A549 treated with AZD2906 at 1 μM for 4 hours (cell line): ENCODE measurements around the gene ZNF350. TPM values are rescaled to one million over a fixed set of nuclear protein-coding genes. Genes with fewer than 3 reads are reported as not detected.

Source experiments
- total RNA-seq: library from RNA; stranded (reverse); fragments of 200-300 nt; extraction: Qiagen RNA extraction; gene quantifications from 5 replicates; pipeline ENCODE4 v1.2.3, GENCODE V29; 2022

Gene ZNF350
- total RNA-seq = 3.4 to 5.1 TPM (median 3.5 TPM) in 5 replicates

DNA sequence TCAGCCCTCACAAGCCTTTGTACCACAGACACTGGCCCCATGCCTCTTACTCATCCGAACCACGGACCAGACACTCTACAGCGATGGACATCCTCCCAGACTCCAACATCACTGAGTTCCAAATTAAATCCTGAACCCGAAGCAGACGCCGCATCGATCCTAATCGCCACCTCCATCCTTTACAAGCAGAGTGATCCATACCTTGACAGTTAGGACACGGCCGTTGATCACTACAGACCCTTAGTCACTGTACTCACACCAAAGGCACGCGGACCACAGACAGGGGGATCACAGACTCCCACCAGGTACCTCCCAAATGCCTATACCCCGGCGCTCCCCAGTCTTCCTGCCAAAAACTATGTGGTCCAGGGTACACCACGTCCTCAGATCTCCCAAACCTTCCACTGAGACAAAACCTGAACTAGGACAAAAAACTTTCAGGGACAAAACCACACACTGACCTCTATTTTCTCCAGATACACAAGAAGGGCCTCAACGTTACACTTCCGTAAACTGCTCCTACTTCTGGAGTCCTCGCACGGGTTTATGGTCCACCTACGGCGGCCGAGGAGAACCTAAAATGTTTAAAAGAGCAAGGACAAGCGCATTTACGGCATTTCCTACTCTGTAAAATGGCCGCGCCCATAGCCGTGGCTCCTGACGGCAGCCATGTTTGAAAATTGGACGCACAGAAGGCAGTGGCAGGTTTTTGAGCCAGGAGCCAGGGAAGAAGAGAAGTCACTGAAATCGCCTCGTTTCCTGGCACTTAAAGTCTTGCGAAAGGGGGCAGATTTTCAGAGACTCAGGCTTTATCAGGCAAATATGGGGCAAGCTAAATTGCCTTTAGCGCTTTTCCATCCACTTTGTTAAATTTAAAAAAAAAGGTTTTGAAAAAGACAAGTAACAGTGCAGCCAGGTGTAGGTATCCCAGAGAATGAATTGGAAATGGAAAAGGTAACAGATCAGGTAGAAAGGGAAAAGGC is at the start of gene ZNF350:
TSS of gene ZNF350 (minus strand) at position 532 of the 983 bp plus-strand sequence. CDS start 12,480 bp downstream, outside the sequence.

DNA sequence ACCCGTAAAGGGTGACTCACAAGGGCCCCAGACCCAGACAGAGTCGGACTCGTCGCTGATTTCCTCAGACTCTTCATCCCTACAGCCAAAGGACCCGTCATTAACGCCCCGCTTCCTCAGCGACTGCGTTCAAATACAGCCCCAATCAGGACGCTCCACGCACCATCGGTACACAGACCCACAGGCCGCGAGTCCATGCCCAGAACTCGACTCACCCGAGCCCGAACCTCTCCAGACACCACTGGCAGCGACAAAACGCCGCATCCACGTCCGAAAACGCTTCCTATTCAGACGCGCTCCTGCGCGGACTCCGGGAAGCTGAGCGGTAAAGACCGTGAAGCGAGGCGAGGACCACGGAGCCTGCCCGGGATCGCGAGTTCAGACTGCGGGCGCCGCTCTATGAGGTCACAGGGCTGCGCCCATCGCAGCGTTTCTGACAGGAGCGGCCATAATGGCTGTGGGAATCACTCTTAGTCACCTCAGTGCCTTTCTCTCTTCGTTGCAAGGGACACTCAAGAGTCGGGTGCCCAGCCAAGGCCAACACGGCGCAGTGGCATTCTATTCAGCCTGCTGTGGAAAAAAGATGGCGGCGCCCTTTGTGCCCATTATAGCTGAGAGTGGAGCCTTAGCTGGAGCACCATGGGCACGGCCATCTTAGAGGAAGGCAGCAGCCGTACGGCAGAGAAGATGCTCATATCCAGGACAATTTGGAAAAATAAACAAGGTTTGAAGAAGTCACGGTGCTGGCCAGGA is 41.6 kb upstream of the ZNF350 start, which contains the start of gene ZNF614:
TSS of gene ZNF614 (minus strand) at position 353 of the 753 bp plus-strand sequence. CDS start 2,634 bp downstream, outside the sequence.

DNA sequence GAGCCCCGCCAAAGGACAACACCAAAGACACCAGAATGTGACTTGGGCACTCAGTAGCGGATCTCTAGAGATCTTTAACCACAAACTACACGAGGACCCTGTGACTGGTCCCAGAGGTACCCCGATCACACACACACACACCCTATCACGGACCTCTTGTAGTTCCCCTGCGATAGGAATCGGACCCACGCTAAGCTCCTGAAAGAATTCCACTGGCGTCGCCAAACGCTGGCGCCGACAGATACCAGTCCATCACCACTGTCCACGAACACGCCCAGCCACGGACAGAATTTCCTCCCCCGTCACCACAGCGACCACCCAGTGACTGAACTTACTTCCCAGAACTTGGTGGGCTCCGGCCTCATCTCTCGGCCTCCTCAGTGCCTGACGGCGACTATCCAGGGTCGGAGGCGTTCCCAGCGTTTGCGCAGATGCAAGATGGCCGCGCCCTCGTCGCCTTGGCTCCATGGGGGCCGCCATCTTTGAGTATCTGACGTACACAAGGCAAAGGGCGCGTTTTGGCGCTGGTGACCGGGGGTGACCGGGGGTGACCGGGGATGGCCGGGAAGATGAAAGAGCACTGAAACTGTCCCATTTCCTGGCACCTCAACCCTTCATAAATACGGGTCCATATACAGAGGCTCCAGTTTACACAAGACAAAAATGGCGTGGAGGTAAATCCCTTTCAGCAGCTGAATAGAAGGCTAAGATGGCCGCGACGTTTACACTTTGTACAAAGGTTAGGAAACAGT is 21.3 kb upstream of the ZNF350 start, which contains the start of gene ZNF615:
TSS of gene ZNF615 (minus strand) at position 406 of the 752 bp plus-strand sequence. CDS start 4,500 bp downstream, outside the sequence.

DNA sequence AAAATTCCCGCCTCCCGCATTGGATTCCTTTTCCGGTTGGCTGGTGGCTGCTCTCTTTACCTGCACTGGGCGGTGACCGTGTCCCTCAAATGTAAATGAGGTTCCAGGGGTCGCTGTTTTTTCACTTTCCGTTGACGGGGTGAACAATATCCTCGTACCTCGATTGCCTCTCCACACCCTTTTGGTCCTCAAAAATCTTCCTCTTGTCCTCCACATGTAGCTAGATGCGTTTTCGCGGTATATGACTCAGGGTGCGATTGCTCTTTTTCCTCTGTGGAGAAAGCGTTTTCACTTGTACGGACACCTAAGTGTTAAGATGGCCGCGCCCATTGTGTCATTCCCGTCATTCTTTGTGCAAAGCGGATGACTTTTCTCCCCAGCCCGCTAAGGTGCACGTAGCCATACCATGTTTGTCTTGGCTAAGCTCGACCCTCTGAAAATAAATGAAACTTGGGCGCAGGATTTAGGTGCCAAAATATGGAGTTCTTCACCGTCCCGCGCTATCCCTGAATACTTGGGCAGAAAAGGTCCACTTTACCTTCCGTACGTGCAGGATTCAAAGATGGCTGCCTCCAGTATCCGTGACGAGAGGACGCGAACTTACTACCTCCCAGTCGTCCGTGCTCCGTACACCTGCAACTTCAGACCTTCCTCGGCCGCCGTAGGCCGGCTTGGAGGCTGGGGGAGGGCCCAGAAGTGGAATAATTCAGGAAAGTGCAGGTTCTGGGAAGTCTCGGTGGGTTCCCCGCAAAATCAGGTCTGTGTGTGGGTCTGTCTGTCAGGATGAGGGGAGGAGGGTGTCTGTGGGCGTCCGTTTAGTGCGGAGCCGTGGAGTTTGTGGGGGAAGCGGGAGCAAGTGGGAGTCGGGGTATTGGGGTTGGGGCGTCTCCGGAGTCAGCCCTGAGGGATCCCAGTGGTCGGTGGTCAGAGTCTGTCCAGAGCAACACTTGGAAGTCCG is 59.6 kb downstream of the ZNF350 start, which contains the start of gene ZNF613:
TSS of gene ZNF613 (plus strand) at position 689 of the 958 bp plus-strand sequence. CDS start 8,749 bp downstream, outside the sequence.

Other genes starting within 250 kb of the ZNF350 start
- gene FPR1, start 235.0 kb downstream of the ZNF350 start, total RNA-seq = 0.09 to 0.19 TPM (median 0.15 TPM) in 5 replicates
- not detected in 5 replicates for gene FPR2, start 225.7 kb downstream of the ZNF350 start, total RNA-seq
- gene FPR3, start 191.7 kb downstream of the ZNF350 start, total RNA-seq = not detected in 5 replicates
- gene ZNF577, start 98.9 kb downstream of the ZNF350 start, total RNA-seq = 0.03 to 0.07 TPM in 2 of 5 replicates, not detected in the others
- gene ZNF649, start 81.8 kb downstream of the ZNF350 start, total RNA-seq = 0.08 to 0.36 TPM (median 0.27 TPM) in 5 replicates
- gene ZNF613, start 59.4 kb downstream of the ZNF350 start, total RNA-seq = 0.82 to 1.7 TPM (median 0.93 TPM) in 5 replicates
- gene ZNF615, start 21.4 kb upstream of the ZNF350 start, total RNA-seq = 3.1 to 4.8 TPM (median 4.0 TPM) in 5 replicates
- 2.5 to 3.5 TPM (median 2.9 TPM) in 5 replicates for gene ZNF614, start 41.5 kb upstream of the ZNF350 start, total RNA-seq
- 1.4 to 1.9 TPM (median 1.5 TPM) in 5 replicates for gene ZNF432, start 62.0 kb upstream of the ZNF350 start, total RNA-seq
- gene ZNF841, start 108.9 kb upstream of the ZNF350 start, total RNA-seq = 1.6 to 1.9 TPM (median 1.8 TPM) in 5 replicates
- 0.41 to 1.1 TPM (median 0.82 TPM) in 5 replicates for gene ZNF616, start 153.1 kb upstream of the ZNF350 start, total RNA-seq
- 0.42 to 1.1 TPM (median 0.76 TPM) in 5 replicates for gene ZNF836, start 184.8 kb upstream of the ZNF350 start, total RNA-seq
- 184 to 318 TPM (median 309 TPM) in 5 replicates for gene PPP2R1A, start 203.2 kb upstream of the ZNF350 start, total RNA-seq